GM08714 (cell line): ENCODE data around the gene NAT8.
"Not testable (repeated sequence)": the region's sequence is repeated elsewhere in the genome, so short reads cannot be mapped to it uniquely, and the experiment has no call there.

Source experiments
- H3K4me3 ChIP-seq: fragments of 200-500 bp; sonication (Bioruptor generic); 2 replicates; pipeline ENCODE4 v1.5.1; 2014; ENCODE audit warnings: mild to moderate bottlenecking, low read length, inconsistent platforms
- ZNF274 ChIP-seq: IDR thresholded peaks from 2 replicates; pipeline ENCODE4 v1.6.1; 2012; ENCODE audit warnings: mild to moderate bottlenecking, low read depth, low read length

NAT8 gene

GRCh38 chr2:73651591-73652230, 9.5 kb upstream of the NAT8 start:
- no peak for TF ChIP-seq ZNF274
- H3K4me3 ChIP-seq = no peak overlapping the region

GRCh38 chr2:73647690-73648089, 5.5 kb upstream of the NAT8 start:
- H3K4me3 ChIP-seq = not testable (repeated sequence)

- H3K4me3 ChIP-seq = no peak overlapping the region
- no peak for TF ChIP-seq ZNF274
Observed at GRCh38 chr2:73641767-73642062, 507 bp downstream of the NAT8 start.

GRCh38 chr2:73640946-73641766, 1.1 kb downstream of the NAT8 start:
- H3K4me3 ChIP-seq = no peak overlapping the region
- no peak for TF ChIP-seq ZNF274

GRCh38 chr2:73640511-73640911, 1.7 kb downstream of the NAT8 start:
- no peak overlapping the region for H3K4me3 ChIP-seq
- no peak for TF ChIP-seq ZNF274

GRCh38 chr2:73638429-73638828, 3.8 kb downstream of the NAT8 start:
- H3K4me3 ChIP-seq = no peak overlapping the region
- no peak for TF ChIP-seq ZNF274

- not testable (repeated sequence) for H3K4me3 ChIP-seq
Observed at GRCh38 chr2:73636977-73637376, 5.2 kb downstream of the NAT8 start.

GRCh38 chr2:73630662-73631266, 11.5 kb downstream of the NAT8 start:
- not testable (repeated sequence) for H3K4me3 ChIP-seq

- not testable (repeated sequence) for H3K4me3 ChIP-seq
Observed at GRCh38 chr2:73628493-73628892, 13.7 kb downstream of the NAT8 start.

GRCh38 chr2:73626237-73626636, 16.0 kb downstream of the NAT8 start:
- H3K4me3 ChIP-seq = not testable (repeated sequence)

GRCh38 chr2:73624625-73625024, 17.6 kb downstream of the NAT8 start:
- H3K4me3 ChIP-seq = not testable (repeated sequence)

- not testable (repeated sequence) for H3K4me3 ChIP-seq
Observed at GRCh38 chr2:73624036-73624435, 18.2 kb downstream of the NAT8 start.

- H3K4me3 ChIP-seq = not testable (repeated sequence)
Observed at GRCh38 chr2:73619925-73620324, 22.3 kb downstream of the NAT8 start.

- no peak overlapping the region for H3K4me3 ChIP-seq
- no peak for TF ChIP-seq ZNF274
Observed at GRCh38 chr2:73614997-73615396, 27.2 kb downstream of the NAT8 start.

- TF ChIP-seq ZNF274 = no peak
Observed at GRCh38 chr2:73614105-73614504, 28.1 kb downstream of the NAT8 start.

GRCh38 chr2:73611867-73612266, 30.4 kb downstream of the NAT8 start:
- no peak for TF ChIP-seq ZNF274
- no peak overlapping the region for H3K4me3 ChIP-seq

More at GRCh38 chr2:73614105-73614504, 28.1 kb downstream of the NAT8 start:
- H3K4me3 ChIP-seq = no peak overlapping the region

GRCh38 chr2:73611193-73611592, 31.0 kb downstream of the NAT8 start:
- H3K4me3 ChIP-seq = no peak overlapping the region
- no peak for TF ChIP-seq ZNF274
